GM12872 (cell line): ENCODE data around the gene HOXD9.

Experiments
- CTCF ChIP-seq: IDR thresholded peaks from 3 replicates; pipeline ENCODE4 v1.5.1; 2011; ENCODE audit warnings: low read depth, mild to moderate bottlenecking, low read length, moderate library complexity; ENCODE audit not compliant: insufficient read depth

Gene HOXD9

DNA sequence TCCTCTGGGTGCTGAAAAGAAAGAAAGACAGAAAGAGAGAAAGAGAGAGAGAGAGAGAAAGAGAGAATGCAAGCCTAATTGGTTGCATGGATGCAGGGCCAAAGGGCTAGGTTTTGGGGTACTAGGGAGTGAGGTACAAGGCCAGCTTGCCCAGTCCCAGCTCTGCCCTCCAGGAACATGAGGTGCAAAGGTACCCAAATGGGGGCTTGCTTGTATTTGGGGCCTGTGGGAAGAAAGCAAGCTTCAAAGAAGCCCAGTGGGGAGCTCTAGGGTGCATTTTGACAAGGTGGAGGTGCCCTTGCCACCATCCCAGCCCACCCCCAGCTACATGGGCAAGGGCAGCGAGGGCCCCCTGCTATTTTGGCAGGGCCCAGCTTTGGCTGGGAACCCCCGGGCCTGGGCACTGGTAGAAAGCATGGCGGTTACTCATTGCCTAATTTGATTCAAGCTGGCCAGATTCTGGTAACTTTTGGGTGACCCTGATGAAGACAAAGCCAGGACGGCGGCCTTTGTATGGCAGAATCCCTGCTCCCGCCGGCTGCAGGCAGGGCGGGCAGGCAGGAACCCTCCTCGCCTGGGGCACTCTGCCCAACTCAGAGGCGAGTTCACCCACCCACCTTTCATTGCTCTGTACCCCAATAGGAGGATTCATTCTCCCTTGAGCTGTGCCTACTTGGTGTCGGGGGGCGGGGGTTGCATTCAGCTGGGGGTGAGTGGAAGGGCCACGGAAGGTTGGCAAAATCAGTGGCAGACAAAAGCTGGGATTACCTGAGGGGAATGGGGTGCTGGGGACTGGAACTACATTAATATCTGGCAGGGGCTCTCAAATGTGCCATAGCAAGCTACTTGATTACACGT is 28.3 kb downstream of the HOXD9 start:
- TF ChIP-seq CTCF: no peak

DNA sequence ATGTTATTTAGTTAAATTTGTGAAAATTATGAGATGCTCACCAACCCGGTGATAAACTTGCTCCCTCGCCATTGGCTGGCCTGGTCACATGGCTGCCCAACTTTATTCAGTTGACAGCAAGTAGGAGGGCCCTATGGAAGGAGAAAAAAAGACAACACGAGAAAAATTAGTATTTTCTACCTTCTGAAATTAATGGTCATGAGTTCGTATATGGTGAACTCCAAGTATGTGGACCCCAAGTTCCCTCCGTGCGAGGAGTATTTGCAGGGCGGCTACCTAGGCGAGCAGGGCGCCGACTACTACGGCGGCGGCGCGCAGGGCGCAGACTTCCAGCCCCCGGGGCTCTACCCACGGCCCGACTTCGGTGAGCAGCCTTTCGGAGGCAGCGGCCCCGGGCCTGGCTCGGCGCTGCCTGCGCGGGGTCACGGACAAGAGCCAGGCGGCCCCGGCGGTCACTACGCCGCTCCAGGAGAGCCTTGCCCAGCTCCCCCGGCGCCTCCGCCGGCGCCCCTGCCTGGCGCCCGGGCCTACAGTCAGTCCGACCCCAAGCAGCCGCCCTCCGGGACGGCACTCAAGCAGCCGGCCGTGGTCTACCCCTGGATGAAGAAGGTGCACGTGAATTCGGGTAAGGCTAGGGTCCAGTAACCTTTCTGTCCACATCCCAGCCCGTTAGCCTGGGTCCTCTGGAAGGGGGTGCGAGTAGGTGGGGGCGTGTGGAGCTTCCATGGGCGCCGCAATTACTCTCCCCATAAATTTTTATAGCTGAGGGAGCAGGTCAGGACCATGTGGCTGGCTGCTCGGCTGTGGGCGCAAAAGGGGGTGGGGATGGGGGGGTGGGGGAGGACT is 29.1 kb downstream of the HOXD9 start, which contains the start of gene HOXD4:
TSS of gene HOXD4 (plus strand) at position 109 of the 846 bp plus-strand sequence. CDS start at position 193, 84 bp downstream.
- no peak for TF ChIP-seq CTCF

- no peak for TF ChIP-seq CTCF
Observed at GRCh38 chr2:176152350-176153181, 30.0 kb downstream of the HOXD9 start.

- no peak for TF ChIP-seq CTCF
Observed at GRCh38 chr2:176154576-176155252, 32.2 kb downstream of the HOXD9 start.

DNA sequence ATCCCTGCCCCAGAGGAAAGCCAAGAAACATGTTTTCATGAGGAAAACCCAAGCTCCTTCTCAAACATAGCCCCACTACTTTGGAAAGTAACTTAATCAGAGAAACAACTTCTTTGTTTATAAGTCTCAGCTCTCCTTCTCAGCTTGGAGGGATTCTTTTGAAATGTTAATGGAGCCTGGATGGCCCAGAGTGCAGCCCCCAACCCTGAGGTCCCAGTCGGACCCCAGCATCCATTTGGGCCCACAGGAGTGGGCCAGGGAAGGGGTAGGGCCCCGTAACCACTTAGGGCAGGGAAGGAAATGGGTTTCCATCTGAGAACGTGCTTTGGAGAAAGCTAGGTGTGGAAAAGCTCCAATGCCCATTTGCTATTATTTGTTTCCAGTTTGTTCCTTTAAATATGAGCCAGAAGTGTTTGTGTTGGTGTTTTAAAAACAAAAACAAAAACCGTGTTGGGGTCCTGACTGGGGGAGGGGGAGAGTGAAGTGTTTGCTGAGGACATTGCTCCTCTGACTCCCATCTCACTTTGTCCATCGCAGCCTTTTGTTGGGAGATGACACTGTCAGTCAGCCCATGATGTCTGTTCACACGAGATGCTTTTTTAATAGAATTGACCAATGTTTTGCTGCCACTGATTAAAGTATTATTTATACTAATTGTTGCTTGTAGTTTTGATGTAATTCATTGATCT is 33.0 kb downstream of the HOXD9 start:
- TF ChIP-seq CTCF: no peak

DNA sequence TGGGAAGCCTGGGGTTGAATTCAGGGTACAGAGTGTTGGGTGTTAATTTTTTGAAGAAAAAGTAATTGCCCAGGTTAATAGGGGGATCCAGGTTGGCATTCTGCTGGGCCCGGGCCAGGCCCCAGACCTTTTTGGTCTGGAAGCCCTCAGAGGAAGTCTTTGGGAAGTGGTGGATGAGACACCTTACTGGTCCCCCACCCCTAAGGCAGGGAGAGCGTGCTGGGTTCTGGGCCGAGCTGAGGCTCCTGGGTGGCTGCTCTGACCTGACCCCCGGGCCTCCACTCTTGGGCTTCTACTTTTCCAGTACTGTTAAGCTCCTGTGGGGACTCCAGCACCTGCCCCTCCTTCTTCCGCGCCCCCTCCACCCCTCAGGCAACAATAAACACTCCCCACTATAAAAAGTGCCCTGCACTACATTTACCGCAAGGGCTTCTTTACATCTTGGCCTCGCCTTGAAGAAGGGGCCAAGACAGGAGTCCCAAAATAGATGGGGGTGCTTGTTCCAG is 33.8 kb downstream of the HOXD9 start:
- no peak for TF ChIP-seq CTCF
